HG03571 (cell line): ENCODE measurements around the gene COL24A1.
"Not testable (repeated sequence)": the region's sequence is repeated elsewhere in the genome, so short reads cannot be mapped to it uniquely, and the experiment has no call there.

Source experiments
- ATAC-seq: cut with Tn5 transposase; IDR thresholded peaks from one replicate; pipeline ENCODE4 v1.9.1; 2021; ENCODE audit not compliant: unreplicated experiment

The COL24A1 gene

DNA sequence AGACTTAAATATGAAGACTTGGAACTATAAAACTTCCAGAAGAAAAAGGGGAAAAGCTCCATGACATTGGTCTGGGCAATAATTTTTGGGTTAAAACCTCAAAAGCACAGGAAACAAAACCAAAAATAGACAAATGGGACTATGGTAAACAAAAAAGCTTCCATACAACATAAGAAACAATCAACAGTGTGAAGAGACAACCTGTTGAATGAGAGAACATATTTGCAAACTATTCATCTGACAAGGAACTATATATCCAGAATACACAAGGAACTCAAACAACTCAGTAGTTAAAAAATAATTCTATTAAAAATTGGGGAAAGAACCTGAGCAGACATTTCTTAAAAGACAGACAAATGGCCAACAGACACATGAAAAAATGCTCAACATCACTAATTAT is 255.7 kb downstream of the COL24A1 start:
- no peak for ATAC-seq

DNA sequence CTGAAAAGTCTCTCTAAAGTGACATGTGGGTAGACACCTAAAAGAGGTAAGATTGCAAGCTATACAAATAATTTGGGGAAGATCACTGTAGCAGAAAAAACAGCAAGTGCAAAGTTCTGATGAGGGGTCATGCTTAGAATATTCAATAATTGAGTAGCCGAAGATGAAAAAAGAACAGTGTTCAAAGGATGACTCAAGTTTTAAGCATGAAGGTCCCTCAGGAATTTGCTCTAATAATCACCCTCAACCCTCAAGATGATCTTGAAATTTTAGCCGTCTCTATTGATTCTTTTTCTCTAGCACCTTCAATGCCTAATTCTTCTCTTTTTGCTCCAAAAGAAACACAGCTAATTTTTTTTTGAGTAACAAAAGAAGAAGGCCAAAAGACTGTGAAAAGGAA is 257.7 kb downstream of the COL24A1 start:
- no peak for ATAC-seq

DNA sequence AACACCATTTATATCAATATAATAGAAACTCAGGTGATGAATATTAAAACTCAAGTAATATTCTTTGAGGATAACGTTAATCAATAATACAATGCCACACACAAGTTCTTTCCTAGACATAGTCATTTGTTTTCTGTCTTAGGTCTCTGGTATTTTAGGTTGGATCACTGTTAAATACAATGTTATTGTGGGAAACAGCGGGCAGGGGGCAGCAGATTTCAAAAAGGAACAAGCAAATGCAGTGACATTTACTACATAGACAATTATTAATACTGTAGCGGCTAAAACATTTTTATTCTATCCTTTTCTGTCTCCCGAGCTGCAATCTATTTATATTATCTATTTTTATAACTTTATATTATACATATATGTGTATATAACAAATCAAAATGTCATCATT is 261.9 kb downstream of the COL24A1 start:
- no peak for ATAC-seq

DNA sequence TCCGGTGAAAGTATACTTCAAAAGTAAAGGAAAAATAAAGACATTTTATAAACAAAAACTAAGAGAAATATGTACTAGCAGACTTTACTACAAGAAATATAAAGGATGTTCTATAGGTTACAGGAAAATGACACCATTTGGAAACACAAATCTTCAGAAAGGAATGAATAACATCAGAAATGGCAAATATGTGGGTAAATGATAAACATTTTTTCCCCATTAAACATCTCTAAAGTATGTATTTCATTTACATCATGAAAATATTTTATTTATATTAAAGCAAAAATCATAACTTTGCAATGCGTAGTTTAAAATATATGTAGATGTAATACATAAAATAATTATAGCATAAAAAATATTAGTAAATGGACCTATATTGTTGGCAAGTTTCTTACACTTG is 264.2 kb downstream of the COL24A1 start:
- no peak for ATAC-seq

DNA sequence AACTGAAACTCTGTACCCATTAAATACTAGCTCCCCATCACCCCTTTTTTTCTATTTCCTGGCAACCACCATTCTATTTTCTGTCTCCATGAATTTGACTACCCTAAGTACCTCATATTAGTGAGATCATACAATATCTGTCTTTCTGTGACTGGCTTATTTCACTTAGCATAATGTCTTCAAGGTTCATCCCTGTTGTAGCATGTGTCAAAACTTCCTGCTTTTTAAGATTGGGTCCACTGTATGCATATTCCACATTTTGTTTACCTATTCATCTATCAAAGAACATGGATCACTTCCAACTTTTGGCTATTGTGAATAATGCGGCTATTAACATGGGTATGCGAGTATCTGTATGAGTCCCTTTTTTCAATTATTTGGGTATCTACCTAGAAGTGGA is 266.7 kb downstream of the COL24A1 start:
- ATAC-seq: no peak

DNA sequence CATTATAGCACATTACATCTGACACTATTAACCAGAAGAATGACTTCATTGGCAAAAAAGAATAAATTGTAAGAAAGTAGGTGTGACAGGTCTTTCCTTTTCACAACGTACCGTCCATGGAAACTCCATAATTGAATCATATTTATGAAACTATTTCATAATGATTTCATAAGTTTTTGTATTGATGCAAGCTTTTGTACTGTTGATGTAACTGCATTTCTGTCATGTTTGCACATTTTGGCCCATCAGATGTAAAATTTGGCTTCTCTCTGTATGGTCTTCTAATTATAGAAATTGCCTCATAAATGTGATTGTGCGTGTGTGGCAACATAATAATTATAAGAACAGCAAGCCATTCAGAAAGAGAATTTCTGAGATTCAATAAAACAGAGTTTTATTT is 267.7 kb downstream of the COL24A1 start:
- no peak for ATAC-seq

DNA sequence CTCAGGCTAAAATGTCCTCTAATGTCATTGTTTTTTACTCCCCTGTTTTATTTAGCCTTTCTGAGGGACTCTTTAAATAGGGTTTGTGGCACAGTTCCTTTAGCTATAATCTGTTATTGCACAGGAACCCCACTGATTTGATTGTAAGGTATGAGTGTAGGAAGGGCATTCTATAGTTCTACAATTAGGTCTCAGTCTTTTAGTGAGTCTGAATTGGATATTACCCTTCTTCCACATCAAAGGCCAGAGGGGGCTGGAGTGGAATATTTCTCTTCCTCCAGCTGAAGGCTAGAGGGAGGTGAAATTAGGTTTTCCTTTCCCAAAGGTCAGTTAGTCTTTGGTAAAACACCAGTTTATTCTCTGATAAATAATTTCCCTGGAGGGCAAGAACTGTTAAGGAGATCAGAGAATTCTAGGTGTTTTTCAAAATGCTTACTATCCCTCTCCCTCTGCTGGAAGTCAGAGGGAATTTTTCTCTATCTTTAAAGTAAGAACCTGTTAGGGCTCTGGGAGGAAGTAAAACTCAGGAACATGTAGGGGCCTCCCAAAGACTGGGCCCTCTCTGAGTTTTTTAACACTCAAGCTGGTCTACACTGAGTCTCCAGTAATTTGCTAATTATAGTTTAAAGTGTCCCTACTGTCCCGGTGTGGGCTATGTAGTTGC is 272.1 kb downstream of the COL24A1 start:
- ATAC-seq: no peak

DNA sequence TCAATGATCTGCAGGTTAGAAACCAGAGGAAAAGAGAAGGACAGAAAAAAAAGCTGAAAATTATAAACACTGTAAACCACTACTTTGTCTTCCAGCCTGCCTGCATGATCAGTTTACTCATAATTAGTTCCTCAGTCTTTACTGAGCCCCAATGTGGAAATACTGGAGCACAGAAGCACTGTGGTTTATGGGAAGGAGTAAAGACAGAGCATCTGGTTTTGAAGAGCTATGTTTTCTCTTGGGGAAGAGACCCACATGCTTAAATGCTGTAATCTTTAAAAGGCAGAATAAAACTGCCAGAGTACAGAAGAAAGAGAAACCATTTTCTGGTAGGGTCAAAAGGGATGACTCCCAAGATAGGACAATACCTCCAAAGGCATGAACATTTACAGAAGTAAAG is 289.4 kb downstream of the COL24A1 start:
- ATAC-seq: no peak

DNA sequence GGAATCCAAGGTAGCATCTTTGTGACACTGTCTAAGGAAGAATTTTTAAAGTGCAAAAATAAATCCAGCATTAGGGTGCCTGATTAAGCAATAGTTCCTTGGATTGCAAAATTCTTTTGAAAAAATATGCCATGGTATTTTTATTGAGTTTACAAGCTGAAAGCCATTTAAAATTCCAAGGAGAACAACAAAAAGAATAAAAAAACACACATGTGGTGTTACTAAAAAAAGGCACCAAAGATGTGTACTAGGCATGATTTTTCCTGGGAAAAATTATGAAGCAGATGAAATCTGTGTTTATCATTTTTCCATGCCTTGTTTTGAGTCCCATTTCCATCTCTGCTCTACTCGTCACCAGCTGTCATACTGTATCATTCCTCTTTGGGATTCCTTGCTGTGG is 291.4 kb downstream of the COL24A1 start:
- no peak for ATAC-seq

DNA sequence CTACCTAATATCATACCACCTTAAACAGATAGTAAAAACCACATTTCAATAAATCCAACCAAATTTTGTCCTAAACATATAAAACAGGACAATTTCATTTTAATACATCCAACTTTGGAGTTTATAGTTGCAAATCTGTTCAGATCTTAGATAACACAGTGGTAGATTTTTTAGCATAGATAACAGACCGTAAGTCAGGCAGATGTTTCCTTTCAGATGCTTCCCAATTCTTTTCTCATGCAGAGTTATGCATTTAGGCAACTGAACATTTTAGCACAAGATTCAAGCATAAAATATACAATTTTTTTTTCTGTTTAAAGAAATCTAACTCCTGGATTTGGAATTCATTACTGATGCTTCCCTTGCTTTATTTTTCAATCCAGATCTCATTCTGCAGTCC is 291.8 kb downstream of the COL24A1 start:
- ATAC-seq: no peak

DNA sequence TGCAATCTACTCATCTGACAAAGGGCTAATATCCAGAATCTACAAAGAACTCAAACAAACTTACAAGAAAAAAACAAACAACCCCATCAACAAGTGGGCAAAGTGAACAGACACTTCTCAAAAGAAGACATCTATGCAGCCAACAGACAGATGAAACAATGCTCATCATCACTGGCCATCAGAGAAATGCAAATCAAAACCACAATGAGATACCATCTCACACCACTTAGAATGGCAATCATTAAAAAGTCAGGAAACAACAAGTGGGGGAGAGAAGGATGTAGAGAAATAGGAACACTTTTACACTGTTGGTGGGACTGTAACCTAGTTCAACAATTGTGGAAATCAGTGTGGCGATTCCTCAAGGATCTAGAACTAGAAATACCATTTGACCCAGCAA is 292.9 kb downstream of the COL24A1 start:
- ATAC-seq: not testable (repeated sequence)

DNA sequence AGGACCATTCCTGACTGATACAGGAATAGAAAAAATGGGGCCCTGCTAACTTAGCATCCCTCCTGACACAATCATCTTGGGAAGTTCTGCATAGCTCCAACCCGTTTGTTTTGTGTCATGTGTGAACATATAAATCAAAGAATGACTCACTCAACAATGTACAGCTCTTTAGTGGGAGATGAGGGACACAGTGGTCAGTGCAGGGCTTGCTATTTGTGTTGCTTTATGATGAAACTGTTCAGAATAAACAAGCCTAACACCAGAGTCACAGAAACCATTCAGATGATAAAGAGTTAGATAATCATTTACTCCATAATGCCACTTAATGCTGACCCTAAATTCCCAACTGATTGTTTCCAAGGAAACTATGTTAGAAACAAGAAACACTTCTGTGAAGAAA is 294.1 kb downstream of the COL24A1 start:
- ATAC-seq: no peak

DNA sequence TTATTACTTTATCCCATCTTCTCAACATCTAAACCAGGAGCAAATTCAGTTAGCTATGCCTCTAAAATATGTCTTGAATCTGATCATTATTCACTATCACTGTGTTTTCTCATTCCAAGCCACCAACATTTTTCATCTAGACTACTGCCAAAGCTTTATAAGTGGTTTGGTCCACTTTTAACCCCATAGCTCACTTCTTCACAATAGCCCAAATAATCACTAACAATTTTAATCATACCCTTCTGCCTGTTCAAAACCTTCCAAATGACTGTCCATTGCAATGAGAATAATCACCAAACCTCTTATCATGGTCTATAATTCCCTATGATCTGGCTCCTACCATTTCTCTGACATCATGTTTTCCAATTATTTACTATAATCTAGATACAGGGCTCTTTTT is 298.6 kb downstream of the COL24A1 start:
- no peak for ATAC-seq

DNA sequence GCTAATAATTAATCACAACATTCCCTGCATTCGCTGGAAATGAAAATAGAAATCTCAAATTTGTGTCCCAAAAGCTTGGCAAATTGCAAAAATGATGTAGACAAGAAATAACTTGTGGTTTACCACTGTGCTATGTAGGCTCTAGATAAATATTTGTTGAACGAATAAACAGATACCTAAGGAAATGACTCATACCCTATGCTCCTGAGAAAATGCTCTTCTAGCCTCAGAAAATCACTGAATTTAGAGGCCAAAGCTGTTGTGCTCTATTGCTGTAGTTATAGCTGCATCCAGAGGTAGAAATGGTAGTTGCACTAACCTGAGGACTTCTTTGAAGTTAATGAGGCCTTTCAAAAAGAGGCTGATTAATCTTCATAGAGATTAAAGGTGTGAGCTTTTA is 306.3 kb downstream of the COL24A1 start:
- ATAC-seq: no peak

DNA sequence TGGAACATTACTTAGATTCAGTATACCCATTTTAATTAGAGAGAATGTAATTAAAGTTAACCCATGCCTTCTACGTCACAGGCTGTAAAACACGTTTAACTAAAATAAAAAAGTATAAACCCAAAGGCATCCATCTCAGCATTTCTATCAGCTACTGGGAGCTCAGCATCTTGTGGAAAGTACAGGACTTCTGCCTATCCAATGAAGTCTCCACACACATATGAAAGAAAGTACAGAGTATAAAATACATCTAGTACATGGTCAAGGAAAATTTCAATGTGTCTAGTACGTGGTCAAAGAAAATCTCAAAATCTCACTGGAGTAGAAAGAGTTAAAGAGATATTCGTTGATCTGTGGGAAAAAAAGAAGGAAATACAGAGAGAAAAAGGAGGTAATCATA is 306.9 kb downstream of the COL24A1 start:
- ATAC-seq: no peak

DNA sequence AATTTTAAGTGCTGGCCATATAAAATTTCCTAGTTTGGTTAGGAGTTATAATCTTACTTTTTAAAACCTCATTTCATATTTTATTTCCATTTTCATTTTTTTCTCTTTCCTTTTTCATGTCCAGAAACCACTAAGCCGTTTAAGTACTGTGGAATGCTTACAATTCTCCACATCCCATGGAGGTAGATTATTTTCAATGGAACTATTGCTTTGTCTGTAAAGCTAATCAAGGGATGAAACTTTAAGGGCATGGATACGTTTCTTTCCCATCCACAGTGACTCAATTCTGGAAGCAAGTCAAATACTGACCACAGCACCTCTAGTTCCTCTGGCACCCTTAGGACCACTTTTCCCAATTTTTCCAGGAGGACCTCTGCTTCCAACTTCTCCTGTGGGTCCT is 309.2 kb downstream of the COL24A1 start:
- no peak for ATAC-seq

DNA sequence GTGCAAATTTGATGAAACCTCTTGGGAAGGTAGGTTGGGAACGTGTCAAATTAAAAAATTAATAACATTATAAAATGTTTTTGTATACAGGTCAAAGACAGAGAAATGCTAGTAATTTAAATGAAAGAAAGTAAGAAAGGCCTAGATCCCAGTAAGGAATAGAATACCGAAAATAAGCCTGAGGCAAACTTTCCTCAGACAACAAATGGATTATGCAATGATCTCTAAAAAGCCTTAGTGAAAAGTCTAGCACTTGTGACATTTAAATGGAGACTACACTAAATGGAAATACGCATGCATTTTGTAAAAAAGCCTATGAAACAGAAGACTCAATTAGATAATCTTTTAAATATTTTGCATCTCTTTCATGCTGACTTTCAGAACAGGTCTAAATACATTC is 309.9 kb downstream of the COL24A1 start:
- ATAC-seq: no peak

DNA sequence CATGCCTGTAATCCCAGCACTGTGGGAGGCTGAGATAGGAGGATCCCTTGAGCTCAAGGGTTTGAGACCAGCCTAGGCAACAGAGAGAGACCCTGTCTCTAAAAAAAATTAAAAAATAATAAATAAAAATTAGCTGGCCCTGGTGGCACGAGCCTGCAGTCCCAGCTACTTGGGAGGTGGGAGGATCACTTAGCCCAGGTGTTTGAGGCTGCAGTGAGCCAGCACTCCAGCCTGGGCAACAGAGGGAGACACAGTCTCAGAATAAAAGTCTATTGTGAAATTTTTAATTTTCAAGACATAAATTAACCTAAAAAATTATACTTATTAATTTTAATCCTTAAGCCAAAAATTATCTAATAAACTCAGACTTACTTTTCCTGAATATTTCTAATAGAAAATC is 317.1 kb downstream of the COL24A1 start:
- no peak for ATAC-seq

DNA sequence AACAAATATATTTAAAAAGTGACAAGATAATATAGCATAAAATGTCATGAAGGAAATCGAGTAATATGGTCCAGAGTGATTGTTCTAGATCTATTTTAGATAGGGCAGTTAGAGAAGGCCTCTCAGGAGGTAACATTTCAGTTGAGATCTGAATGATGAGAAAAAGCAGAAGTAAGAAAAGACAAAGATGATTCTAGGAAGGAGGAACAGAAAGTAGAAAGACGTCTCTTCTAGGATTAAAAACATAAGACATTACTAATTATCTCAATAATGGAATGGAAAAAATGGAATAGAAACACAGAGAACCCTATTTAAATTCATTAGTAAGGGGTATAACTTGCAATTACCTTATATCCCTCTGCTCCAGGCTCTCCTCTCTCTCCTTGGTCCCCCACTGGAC is 318.3 kb downstream of the COL24A1 start:
- ATAC-seq: no peak

DNA sequence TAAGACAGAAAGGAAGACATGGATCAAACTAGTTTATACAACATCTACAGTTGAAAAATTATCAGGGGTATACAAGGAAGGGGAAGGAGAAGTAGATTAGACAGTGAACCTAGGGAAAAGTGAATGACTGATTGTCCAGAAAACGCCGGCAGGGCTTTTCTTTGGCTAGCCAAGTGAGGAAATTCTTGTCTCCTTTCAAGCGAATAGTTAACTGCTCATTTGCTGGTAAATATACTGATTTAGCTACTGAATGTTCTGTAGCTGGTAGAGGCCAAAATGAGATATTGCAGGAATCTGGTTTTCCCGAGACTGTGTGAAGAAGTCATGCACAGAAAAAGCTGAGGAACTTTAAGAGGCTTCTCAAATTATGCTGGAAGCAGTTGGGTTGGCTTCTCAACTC is 319.8 kb downstream of the COL24A1 start:
- ATAC-seq: no peak

DNA sequence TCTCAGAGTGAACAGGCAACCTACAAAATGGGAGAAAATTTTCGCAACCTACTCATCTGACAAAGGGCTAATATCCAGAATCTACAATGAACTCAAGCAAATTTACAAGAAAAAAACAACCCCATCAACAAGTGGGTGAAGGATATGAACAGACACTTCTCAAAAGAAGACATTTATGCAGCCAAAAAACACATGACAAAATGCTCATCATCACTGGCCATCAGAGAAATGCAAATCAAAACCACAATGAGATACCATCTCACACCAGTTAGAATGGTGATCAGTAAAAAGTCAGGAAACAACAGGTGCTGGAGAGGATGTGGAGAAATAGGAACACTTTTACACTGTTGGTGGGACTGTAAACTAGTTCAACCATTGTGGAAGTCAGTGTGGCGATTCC is 323.4 kb downstream of the COL24A1 start:
- not testable (repeated sequence) for ATAC-seq

DNA sequence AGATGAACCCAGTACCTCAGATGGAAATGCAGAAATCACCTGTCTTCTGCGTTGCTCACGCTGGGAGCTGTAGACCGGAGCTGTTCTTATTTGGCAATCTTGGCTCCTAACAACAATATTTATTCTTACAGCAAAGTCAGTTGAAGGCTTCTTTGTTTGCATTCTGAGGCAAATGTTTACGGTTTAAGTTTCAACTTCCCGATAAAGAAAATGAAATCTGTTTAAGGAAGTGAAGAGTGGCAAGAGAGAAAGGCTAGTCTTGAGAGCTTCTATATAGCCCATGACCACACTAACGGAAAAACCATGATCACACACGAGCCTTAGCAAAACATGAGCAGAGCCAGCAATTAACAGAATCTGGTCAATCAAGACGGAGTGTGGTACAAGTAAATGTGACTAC is 325.7 kb downstream of the COL24A1 start:
- ATAC-seq: no peak

DNA sequence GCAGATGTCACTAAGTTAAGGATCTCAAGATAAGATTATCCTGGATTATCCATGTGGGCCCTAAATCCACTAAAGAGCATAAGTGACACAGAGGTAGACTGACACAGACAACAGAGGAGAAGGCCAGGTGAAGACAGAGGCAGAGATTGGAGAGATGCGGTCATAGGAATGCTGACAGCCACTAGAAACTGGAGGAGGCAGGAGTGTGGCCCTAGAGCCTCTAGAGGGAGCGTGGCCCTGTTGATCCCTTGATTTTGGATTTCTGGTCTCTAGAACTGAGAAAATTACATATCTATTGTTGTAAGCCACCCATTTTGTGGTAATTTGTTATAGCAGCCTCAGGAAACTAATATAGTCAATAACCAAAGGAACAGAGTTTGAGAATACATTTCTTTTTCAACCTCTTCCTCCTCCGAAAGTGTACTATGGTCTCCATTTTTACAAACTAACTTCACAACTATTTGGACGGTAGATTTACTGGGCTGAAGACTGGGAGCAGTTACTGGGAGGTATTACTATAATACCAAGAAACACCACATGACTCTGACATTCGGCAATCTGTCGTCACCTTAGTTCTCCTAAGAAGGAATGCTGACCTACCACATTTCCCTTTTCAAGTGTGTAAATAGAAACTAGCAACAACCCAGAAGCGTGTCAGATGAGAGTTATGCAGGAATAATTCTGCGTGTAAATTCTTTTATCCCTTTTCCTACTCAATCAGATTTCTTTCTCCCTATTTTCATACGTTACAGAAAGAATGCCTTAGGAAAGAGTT is 332.3 kb downstream of the COL24A1 start:
- no peak for ATAC-seq
